Bone marrow (tissue), 2 donors: ENCODE measurements around the gene BDP1.
"Not testable (repeated sequence)": the region's sequence is repeated elsewhere in the genome, so short reads cannot be mapped to it uniquely, and the experiment has no call there.

Experiments
- DNase-seq, 2 donors: peaks; one replicate each; lab custom pipeline; 2025; lab: John Stamatoyannopoulos, UW

BDP1 gene

DNA sequence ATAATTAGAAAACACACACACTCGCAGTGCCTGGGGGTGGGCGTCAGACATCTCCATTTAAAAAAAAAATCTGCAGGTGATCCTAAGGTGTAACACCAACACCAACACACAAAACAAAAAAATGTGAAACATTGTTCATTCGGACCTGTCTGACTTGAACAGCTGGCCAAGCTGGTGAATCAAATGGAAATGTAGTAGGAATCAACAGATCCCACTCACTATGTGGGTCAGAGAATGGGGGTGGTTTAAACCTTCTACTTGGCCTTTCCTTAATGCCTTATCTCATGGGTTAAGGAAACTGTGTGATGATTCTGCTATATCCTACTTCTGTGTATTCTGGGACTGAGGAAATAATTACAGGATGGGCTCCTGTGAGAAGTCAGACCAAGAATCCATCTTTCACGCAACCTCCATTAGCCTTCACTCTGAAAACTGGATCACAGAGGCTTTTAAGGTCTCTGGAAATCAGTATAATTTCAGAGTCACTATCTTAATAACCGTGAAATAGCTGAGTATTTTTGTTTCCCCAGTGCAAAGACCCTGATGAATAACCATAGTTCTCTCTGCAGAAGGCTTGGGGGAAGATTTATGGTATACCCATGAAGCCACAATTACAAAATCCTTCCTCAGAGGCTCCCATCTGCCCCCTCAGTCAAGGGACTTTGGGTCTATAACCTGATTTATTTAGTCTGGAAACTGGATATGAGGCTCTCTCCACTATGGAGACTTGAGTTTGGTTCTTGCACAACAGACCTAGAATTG, 114.5 kb downstream of the BDP1 start:
- DNase-seq: no peak

- DNase-seq: not testable (repeated sequence)
These were observed 116.4 kb downstream of the BDP1 start for GRCh38 chr5:71571811-71572210.

GRCh38 chr5:71573591-71573990, 118.1 kb downstream of the BDP1 start:
- no peak for DNase-seq

GRCh38 chr5:71575588-71575987, 120.1 kb downstream of the BDP1 start:
- not testable (repeated sequence) for DNase-seq

- DNase-seq: no peak
These were observed 120.8 kb downstream of the BDP1 start for GRCh38 chr5:71576241-71576640.

DNA sequence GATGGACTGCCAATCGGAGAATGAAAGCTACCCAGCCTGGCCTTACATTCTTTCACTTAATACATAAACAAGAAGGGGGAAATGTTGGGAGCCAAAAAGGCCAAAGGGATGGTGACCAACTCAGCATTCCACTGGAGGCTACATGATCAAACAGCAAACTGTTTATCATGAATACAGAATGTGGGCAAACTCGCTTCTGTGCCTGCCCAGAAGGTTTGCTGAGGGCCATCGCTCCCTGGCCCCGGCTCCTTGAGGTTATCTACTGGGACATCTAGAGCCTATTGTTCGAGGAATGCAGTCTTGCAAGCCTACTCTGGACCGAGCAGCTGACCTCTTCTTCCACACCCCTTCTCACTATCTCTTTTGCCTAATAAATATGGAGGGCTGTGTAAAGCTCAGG, 122.4 kb downstream of the BDP1 start:
- not testable (repeated sequence) for DNase-seq

- DNase-seq: no peak
These were observed 127.6 kb downstream of the BDP1 start for GRCh38 chr5:71582945-71583584.

DNA sequence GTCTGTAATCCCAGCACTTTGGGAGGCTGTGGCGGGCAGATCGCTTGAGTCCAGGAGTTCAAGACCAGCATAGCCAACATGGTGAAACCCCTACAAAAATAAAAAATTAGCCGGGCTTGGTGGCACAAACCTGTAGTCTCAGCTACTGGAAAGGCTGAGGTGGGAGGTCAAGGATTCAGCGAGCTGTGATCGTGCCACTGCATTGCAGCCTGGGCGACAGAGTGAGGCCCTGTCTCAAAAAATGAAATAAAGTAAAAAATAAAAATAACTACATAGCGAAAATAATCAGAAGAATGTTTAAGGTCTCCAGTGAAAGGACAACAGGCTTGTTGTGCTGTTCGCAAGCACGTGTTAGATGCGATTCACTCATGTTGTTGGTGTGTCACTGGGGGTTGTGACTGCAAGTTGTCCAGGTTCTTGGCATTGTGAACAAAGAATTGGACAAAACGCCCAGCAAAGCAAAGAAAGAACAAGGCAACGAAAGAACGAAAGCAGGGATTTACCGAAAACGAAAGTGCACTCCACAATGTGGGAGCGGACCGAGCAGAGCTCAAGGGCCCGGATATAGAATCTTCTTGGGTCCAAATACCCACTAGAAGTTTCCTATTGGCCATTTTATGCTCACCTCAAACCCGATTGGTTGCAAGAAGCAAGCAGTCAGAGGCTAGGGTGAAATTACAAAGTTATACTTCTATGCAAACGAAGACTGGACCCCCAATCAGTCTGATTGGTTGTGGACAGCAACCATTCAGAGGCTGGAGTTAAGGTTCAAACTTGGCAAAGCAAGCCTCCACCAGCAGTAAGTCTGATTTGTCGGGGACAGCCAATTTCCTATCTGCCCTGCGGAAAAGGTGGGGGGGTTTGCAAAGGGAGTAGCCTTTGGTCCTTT, 130.8 kb downstream of the BDP1 start:
- DNase-seq: peak in 1 of 2 donors; percentile 28

DNA sequence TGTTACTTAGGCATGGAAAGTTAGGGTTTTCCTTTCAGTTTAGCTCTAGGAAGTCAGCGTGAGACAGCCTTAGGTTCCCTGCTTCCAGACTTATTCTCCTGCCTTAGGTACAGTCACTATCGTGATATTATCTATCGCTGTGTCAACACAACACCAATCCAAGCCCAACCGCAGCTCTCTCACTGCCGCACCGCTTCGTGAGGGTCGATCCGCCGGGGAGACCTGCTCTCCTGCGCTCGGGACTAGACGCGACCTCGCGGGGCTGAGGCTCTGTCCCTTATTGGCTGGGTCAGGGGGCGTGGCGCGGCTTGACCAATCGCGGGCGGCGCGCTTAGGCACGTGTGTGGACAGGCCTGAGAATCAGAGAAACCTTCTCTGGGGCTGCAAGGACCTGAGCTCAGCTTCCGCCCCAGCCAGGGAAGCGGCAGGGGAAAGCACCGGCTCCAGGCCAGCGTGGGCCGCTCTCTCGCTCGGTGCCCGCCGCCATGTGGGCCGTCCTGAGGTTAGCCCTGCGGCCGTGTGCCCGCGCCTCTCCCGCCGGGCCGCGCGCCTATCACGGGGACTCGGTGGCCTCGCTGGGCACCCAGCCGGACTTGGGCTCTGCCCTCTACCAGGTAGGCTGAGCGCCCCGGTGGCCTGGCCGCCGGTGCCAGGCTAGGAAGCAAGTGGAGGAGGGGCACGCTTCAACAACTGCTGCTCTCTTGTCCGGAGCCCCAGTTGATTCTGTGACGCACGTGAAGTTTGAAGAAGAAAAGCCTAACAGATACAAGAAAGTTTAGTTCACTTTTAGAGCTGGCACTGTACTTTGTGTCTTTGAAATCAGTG, 131.7 kb downstream of the BDP1 start, which contains the start of gene MCCC2:
TSS of gene MCCC2 (plus strand) at position 400 of the 825 bp plus-strand sequence. CDS start at position 486, 86 bp downstream.
- DNase-seq: peak; percentile 81 to 92

GRCh38 chr5:71587766-71588532, 132.5 kb downstream of the BDP1 start:
- DNase-seq: no peak

DNA sequence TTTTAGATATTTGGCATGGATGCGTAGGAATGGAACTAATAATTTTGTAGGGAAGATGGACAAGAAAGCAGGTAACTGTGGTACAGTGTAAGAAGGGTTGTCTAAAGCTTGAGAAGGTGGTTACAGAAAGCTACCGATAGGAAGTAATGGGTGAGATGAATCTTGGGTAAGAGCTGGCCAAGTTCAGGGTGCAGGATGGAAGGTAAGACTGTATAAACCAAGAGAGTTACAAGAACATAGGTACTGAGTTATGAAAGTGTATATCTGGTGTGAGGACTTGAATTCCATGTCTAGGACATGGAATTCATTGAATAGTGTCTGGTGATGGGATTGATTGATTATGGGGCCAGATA, 133.1 kb downstream of the BDP1 start:
- no peak for DNase-seq

- DNase-seq: no peak
These were observed 134.5 kb downstream of the BDP1 start for GRCh38 chr5:71589903-71590302.

DNA sequence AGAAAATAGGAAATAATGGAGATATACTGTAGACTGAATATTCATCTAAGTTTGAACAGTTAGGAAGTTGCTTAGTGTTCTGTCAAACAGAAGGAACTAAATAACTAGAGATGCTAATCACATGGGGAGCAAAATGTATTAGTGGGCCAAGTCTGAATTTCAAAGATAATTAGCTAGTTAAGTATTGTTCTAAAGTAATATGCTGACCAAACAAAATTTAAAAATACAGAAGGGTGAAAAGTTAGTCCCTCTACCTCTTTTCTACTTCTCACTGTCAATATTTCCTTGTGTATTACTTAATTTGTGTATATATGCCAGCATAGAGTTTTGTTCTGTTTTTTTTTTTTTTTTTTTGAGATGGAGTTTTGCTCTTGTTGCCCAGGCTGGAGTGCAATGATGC, 135.6 kb downstream of the BDP1 start:
- no peak for DNase-seq

DNA sequence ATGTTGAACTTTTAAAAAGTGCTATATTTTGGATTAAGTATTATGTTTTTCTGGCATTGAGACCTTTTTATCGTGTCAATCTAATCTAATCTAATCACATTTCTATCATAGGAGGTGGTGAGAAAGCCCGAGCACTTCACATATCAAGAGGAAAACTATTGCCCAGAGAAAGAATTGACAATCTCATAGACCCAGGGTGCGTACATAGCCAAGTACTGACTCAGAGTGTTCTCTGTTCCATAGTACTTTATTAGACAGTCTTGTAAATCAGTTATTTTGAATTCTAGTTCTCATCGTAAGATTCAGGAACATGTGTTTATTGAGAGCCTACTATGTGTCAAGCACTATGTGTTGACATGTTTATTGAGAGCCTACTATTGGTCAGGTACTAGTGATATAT, 140.7 kb downstream of the BDP1 start:
- DNase-seq: no peak

- DNase-seq: no peak
These were observed 141.6 kb downstream of the BDP1 start for GRCh38 chr5:71597001-71597400.

DNA sequence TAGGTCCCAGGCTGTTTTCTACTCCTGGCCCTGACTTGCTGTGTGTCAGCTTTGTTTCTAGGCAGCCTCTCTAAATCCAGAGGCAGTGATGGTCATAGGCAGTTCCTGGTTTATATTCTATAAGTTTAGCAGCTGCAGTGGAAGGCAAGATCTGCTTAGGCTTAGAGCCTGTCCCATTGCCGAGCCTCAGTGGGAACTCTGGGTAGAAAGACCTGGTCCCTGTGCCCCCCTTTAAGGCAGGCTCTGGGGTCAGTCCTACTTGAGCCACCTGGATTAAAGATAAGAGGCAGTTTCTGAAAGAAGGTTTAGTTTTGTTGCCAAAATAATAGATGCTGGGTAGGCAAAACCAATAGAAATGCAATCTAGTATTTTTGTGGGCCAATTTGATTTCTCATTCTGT, 145.3 kb downstream of the BDP1 start:
- no peak for DNase-seq

GRCh38 chr5:71601222-71602026, 146.0 kb downstream of the BDP1 start:
- peak in 1 of 2 donors; percentile 49 for DNase-seq

DNA sequence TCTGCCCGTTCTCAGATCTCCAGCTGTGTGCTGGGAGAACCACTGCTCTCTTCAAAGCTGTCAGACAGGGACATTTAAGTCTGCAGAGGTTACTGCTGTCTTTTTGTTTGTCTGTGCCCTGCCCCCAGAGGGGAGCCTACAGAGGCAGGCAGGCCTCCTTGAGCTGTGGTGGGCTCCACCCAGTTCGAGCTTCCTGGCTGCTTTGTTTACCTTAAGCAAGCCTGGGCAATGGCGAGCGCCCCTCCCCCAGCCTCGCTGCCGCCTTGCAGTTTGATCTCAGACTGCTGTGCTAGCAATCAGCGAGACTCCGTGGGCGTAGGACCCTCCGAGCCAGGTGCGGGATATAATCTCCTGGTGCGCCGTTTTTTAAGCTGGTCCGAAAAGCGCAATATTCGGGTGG, 154.5 kb downstream of the BDP1 start:
- DNase-seq: not testable (repeated sequence)

GRCh38 chr5:71615809-71616208, 160.4 kb downstream of the BDP1 start:
- DNase-seq: no peak
